Measurements from ENCODE around the gene SNX30. TPM values are rescaled to one million over a fixed set of nuclear protein-coding genes. Genes with fewer than 3 reads are reported as not detected.

The SNX30 gene
- total RNA-seq, 2 donors from 2014 or later = 5.0 to 5.7 TPM

DNA sequence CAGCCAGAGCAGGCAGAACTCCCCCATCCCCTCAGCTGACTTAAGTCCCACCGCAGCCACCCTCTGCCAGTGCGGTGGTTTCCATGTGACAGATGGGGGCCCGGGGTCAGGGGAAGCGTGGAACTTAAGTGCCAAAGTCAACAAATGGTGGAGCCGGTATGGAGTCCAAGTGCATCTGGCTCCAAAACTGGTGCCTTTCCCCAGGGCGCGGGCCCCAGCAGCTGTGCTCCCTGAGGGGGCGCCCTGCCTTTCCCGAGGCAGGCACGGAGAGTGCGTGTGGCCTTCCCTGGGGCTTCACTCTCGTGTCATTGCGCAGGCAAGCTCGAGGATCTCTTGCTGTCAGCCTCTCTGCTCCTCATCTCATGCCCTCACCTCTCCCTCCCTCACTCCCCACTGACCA is 106.3 kb downstream of the SNX30 start:
- no peak for DNase-seq (ENCODE audit: low spot score)
- no peaks in the 10 kb centered on the region for H3K36me3 ChIP-seq
- H3K4me3 ChIP-seq = no peak overlapping the region
- TF ChIP-seq, protein P1, sequence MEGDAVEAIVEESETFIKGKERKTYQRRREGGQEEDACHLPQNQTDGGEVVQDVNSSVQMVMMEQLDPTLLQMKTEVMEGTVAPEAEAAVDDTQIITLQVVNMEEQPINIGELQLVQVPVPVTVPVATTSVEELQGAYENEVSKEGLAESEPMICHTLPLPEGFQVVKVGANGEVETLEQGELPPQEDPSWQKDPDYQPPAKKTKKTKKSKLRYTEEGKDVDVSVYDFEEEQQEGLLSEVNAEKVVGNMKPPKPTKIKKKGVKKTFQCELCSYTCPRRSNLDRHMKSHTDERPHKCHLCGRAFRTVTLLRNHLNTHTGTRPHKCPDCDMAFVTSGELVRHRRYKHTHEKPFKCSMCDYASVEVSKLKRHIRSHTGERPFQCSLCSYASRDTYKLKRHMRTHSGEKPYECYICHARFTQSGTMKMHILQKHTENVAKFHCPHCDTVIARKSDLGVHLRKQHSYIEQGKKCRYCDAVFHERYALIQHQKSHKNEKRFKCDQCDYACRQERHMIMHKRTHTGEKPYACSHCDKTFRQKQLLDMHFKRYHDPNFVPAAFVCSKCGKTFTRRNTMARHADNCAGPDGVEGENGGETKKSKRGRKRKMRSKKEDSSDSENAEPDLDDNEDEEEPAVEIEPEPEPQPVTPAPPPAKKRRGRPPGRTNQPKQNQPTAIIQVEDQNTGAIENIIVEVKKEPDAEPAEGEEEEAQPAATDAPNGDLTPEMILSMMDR (IDR thresholded peaks at IDR 0.05) = no peak
- no peak overlapping the region for H3K27ac ChIP-seq
- H3K27me3 ChIP-seq = no peaks in the 10 kb centered on the region
- H3K4me1 ChIP-seq = peaks cover 0 to 11% of the 10 kb centered on the region in 2 donors
- H3K9me3 ChIP-seq = no peaks in the 10 kb centered on the region

DNA sequence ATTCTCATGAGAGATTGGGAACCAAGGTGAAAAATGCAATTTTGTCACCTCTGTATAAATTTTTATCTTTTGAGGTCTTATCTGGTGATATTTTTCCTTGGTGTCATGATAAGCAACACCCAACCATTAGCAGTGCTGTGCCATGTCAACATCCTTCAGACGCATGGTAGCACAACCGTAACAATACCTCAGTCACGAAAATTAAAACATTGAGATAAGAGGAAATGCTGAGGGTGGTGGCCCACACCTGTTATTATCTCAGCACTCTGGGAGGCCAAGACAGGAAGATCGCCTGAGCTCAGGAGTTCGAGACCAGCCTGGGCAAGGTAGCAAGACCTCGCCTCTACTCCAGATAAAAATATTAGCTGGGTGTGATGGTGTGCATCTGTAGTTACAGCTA is 107.4 kb downstream of the SNX30 start:
- no peak overlapping the region for H3K27ac ChIP-seq
- H3K4me1 ChIP-seq = peaks cover 0 to 14% of the 10 kb centered on the region in 2 donors
- no peaks in the 10 kb centered on the region for H3K9me3 ChIP-seq
- TF ChIP-seq, protein P1 (IDR thresholded peaks at IDR 0.05) = no peak
- H3K4me3 ChIP-seq = no peak overlapping the region
- no peaks in the 10 kb centered on the region for H3K36me3 ChIP-seq
- DNase-seq (ENCODE audit: low spot score) = no peak
- no peaks in the 10 kb centered on the region for H3K27me3 ChIP-seq

DNA sequence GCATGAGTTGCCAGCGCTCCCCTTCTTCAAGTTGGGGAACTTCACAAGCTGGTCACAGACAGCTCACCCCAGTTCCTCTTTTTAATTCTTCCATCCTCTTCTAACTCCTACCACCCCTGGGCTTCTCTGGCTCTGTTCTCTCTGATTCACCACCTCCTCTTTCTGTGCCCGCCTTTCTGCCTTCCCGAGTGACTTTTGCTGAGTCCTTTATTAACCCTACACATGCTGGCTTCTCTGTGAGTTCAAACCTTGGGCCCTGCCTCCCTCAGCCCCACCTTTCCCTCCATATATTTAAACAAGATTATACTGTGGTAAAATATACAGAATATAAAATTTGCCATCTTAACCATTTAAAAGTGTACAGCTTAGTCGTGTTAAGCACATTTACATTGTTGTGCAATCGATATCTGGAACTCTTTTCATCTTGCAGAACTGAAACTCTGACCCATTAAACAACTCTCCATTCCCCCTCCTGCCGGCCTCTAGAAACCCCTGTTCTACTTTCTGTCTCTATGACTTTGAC is 108.1 kb downstream of the SNX30 start:
- Histone ChIP-seq H3K27me3 (no peaks in the 10 kb centered on the region), H3K36me3 (no peaks in the 10 kb centered on the region), H3K4me1 (peaks cover 0 to 14% of the 10 kb centered on the region in 2 donors), H3K9me3 (no peaks in the 10 kb centered on the region), H3K4me3 (no peak overlapping the region), H3K27ac (no peak overlapping the region)
- no peak for DNase-seq (ENCODE audit: low spot score)
- TF ChIP-seq, protein P1 (IDR thresholded peaks at IDR 0.05) = no peak

DNA sequence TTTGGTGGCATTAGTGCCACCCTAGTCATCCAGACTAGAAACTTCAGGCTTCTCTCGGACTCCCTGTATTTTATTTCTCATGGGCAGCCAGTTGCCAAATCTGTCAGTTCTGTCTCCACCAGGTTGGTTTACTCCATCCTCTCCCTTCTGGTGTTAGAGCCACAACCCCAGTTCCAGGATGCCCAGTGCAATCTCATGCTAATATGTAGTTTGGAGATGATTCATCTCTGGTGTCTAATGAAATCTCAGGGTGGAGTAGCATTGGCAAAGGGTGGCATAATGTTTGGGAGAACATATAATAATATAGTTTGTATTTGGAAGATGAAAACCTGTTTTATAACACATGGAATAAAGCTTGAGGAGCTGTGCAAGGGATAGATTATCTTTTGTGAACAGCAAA is 109.9 kb downstream of the SNX30 start:
- no peaks in the 10 kb centered on the region for H3K9me3 ChIP-seq
- H3K27me3 ChIP-seq = no peaks in the 10 kb centered on the region
- no peak for DNase-seq (ENCODE audit: low spot score)
- peak overlapping the region in 1 of 2 donors; percentile 72 for H3K27ac ChIP-seq
- no peaks in the 10 kb centered on the region for H3K36me3 ChIP-seq
- TF ChIP-seq, protein P1 (IDR thresholded peaks at IDR 0.05) = no peak
- H3K4me1 ChIP-seq = peaks cover 0 to 14% of the 10 kb centered on the region in 2 donors
- no peak overlapping the region for H3K4me3 ChIP-seq

DNA sequence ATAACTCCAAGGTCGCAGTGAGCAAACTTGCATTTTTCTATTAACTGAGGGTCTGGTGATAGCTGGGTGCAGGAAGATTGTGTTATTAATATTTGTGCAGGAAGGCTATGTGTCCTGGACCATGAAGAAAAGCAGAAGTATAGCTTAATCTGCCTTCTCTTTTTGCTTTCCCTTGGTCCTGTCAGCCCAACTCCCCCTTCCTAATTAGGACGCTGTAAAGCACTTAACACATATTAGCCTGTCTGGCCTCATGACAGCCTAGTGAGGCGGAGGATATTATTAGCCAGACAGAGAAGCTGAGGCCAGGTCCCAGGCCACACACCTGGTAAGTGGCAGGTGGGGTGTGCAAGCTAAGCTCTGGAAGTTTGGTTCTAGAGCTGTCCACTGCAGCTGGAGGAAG is 110.6 kb downstream of the SNX30 start:
- H3K36me3 ChIP-seq = no peaks in the 10 kb centered on the region
- H3K4me3 ChIP-seq = no peak overlapping the region
- no peaks in the 10 kb centered on the region for H3K9me3 ChIP-seq
- TF ChIP-seq, protein P1 (IDR thresholded peaks at IDR 0.05) = no peak
- H3K4me1 ChIP-seq = peaks cover 0 to 14% of the 10 kb centered on the region in 2 donors
- H3K27ac ChIP-seq = peak overlapping the region; percentile 43 to 72
- no peaks in the 10 kb centered on the region for H3K27me3 ChIP-seq
- no peak for DNase-seq (ENCODE audit: low spot score)

Data from right atrium auricular region (tissue), 2 donors.